HG03175 (cell line): ENCODE data around the gene UBR4.

Experiments used
- ATAC-seq: cut with Tn5 transposase; IDR thresholded peaks from one replicate; pipeline ENCODE4 v1.9.1; 2021; ENCODE audit warnings: mild to moderate bottlenecking, moderate library complexity; ENCODE audit not compliant: unreplicated experiment

Gene UBR4

DNA sequence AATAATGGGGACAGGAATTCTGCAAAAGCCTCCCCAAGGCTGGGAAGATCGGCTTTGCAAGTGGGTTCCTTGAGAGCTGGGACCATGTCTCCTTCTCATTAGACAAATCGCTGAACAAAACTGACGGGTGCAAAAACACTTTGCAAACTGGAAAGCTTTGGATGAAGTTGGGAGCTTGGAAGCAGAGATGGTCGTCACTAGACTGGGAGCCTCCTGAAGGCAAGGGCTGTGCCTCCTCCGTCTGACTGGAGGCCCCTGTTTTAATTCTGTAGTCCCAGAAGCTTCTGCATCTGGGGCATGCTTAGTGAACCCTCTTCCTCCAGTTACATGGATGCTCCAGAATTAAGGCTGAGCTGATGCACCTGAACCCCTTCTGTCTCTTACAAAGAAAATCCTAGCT is 171.3 kb downstream of the UBR4 start:
- ATAC-seq, result no peak

DNA sequence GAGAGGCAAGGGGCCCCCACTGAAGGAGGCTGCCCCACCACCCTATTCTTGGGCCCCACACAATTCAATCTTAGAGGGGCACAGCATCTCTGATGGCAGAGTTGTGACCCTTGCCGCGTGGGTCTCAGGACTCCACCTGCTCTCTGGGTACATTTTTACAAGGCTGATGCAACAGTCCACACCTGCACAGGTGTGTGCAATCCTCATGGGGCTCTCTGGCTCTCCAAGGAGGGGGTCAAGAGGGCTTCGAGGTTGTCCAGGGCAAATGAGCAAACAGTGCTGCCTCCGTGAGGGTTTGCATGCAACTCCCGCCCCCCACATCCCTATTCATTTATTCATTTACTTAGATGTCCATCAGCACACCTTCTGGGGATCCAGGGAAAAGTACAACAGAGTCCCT is 172.0 kb downstream of the UBR4 start:
- no peak for ATAC-seq

DNA sequence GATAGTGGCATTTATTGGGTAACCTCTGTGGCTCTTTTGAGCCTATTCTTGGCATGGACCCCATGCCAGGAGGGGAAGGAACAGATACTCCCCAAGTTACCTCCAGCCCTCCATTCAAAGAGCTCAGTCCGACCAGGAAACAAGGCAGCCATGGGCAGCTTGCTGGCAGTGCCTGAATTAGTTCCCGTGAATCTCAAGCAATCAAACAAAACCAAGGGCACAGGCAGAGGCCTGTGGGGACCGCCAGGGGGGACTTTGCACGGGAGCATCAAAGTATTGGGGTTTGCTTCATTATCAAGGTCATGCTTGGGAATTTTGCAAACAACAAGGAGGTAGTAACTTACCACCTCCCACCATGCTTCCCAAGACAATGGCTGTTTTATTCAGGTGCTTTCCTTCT is 172.4 kb downstream of the UBR4 start:
- ATAC-seq, result no peak

GRCh38 chr1:19036813-19037605 is 173.1 kb downstream of the UBR4 start:
- no peak for ATAC-seq

DNA sequence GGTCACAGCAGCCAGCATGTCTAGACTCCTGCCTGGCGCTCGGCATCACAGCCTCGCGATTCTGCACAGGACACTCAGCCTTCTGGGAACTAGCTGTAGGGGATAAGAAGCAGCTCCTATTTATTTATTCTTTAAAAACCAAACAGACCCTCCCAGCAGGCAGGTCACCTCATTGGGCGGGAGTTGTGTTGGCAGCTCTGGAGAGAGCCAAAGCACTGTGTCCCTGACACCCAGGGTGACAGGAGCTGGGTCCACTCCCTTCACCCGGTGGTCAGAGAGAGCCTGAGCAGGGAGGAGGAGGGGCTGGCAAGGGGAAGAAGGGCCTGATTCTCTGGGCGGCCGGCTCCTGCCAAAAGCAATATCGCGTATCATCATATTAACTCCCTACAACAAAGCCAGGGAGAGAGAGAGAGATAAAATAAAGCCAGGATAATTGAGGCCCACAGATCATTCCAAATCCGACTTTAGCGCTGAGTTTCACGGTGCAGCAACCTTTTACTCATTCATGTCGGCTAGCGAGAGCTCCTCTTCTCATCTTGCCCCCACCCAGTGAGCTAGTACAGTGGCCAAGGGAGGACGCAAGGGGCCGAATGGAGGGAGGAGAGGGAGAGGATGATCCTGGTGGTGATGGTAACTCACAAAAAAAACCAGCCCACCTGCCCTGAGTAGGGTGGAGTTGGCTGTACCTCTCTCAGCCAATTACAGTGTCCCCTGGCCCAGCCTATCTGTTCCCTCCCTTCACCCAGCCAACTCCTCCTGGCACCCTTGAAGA is 173.8 kb downstream of the UBR4 start:
- ATAC-seq, result no peak

DNA sequence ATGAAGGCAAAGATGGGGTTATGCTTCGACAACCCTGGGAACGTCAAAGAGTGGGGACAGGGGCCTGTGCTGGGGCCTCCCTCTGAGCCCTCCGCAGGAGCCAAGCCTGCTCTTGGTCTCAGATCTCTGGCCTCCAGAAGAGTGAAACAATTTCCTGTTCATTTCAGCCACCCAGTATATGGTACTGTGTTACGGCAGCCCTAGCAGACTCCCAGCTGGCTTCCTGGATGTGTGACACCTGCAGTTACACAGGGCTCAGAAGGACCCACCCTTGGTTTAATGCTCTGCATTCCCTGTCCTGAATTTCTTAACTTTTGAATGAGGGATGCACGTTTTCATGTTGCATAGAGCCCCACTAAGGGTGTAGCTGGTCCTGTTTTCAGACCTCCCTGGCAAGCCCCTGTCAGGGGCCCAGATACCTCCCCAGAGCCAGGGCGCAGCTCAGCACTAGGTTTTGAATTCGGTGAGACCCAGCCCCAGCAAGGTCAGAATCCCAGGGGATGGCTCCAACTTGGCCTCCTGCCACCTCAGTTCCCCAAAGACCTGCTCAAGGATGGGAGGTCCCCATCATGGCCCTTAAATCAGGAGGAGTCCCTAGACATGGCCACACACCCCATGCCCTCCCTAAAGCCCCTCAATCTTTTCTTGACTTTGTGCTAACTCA is 174.6 kb downstream of the UBR4 start:
- no peak for ATAC-seq

DNA sequence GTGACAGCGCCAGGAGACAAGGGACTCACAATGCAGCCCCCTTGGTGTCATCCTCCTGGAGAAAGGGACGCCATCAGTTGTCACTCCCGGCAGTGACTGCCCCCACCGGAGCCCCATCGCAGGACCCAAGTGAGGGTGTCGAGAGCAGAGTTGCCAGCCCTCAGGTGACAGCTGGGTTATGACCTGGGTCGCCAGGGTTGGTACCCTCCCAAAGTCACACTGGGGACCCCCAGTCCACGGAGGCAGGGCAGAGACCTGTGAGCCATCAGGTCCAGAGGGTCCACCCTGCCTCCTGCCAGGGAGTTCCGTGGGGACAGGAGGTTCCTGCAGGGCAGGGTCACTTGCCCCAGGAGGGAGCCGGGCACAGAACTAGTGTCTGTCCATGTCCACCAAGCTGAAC is 175.3 kb downstream of the UBR4 start:
- no peak for ATAC-seq

DNA sequence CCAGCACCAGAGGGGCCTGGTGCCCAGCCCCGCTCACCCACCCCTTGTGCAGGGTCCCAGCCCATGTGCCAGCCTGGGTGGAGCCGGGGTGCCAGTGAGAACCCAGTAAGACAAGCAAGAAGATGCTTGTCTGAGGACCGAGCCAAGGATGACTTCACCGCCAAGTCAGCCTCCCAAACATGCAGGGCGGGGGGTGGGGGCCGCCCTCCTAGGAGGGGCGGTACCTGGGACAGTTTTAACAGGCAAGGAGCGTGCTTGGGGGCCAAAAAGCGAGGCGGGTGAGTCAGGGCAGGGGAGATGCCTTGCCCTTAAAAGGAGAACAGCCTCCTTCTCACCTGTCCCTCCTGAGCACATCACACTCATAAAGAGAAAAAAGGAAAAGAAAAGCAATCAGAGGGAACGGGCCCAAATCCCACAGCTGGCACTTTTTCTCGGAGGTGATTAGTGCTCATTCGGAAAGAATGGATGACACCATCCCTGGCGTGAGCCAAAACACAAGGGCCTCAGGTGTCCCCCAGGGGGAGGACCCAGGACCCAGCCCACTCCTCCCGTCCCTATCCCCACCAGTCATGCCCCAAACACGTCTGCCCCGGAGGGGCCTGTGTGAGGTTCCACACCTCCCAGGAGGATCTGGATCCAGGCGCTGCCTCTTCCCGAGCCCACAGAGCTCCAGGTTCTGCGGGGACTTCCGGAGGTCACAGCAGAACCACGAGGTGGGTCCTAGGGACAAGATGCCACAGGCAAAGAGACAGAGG is 176.0 kb downstream of the UBR4 start:
- no peak for ATAC-seq

- ATAC-seq, result no peak
These were observed 176.6 kb downstream of the UBR4 start for GRCh38 chr1:19033515-19033839.

GRCh38 chr1:19032701-19033514 is 177.2 kb downstream of the UBR4 start:
- ATAC-seq, result no peak

GRCh38 chr1:19032413-19032695 is 177.7 kb downstream of the UBR4 start:
- no peak for ATAC-seq

DNA sequence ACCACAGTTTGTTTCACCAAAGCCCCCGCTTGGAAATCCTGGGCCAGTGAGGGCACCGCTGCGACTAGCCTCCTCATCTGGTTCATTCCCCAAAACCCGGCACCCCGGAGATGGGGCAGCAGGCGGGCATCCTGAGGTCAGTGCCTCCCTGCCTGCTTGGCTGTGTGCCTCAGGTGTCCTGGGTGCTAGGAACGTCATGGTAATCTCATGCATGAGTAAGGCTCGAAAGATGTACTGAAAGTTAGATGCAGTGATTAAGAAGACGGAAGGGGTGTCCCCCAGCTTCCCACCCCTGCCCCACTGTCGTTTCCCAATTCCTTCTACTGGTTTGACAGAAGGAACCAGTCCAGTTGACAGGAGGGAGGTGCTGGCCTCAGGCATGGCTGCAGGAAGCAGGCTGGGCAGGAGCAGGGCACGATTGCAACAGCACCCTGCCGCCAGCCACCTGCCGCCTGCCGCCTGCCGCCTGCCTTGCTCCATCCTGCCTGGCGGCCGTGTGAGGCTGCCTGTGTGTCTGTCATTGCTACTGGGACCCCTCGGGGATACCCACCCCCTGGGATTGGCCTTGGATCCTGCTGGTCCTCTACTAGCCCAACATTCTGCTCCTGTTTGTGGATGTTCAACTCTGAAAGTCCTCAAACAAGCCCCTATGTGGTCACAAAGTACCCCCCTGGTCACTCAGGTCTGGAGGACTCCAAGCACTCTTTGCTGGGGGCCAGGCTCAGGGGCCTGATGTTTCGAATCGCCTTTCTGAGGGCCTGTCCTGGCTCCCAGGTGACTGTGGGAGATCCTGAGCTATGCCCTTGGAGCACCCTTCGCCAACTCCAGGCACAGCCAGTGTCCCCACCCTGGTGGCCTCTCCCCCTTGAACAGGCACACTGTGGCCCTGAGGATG is 180.6 kb downstream of the UBR4 start:
- ATAC-seq, result no peak

DNA sequence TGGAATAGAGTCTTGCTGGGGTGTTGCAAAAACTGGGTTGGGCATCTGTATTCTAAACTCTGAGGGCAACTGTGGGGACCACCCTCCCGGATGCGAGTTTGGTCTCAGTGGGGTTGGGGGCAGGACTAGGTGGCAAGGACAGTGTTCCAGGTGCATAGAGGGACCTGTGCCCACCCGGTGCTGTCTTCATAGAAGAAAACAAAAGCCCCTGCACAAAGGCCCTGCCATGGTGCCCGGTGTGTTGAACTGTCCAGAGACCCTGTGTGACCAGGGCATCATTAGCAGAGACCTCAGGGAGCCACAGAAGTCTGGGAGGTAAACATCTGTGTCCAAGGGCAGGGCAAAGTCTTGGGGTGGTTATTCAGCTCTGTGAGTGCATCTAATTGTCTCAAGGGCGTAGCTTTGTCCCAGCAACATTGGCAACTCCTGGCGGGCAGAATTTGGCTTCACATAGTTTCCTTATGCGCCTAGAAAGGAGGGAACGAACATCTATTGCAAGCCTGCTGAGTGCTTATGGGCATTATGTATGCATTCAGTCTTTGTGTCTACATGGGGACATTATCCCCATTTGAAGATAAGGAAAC is 181.4 kb downstream of the UBR4 start:
- ATAC-seq, result no peak

- no peak for ATAC-seq
These were observed 182.0 kb downstream of the UBR4 start for GRCh38 chr1:19028110-19028509.
